Measurements from ENCODE around the gene VEPH1.

VEPH1 gene

DNA sequence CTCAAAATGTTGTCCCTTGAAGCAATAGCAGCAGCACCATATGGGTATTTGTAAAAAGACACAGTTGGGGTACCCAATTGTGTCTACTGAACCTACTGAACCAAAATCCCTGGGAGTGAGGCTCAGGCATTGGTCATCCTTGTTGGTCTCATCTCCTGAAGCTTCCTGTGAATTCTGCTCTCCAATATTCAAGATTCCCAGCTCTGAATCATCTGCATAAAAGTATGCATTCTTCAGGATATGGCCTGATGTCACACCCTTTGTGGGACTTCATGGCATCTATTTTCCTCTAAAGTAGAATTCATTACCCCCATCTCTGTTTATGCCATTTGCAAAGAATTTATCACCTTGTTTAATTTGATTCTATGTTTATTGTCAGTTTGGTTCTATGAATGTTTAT lies 79.9 kb downstream of the VEPH1 start:
- no peak for DNase-seq

DNA sequence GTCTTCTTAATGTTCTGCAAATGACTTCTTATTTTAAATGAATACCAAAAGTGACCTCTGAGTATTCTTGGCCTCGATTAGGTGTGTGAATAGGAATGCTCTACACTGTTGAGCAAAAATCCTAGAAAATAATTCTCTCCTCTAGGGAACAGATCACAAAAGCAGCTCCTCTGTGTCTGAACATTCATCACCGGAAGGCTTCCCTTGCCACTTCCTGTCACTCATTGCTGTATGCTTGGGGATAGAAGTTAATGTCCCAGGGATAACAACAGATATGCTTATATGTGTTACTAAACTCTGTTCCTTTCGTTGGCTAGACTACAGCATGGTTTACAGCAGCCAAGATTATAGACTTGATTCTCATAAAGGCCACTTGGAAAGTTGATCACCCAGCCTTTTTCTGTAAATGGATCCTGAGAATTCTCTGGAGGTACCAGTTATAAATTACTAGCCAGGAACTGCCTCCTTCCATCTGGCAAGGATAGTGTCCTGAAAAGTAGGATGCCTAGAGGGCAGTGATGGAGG lies 82.5 kb downstream of the VEPH1 start:
- no peak for DNase-seq

DNA sequence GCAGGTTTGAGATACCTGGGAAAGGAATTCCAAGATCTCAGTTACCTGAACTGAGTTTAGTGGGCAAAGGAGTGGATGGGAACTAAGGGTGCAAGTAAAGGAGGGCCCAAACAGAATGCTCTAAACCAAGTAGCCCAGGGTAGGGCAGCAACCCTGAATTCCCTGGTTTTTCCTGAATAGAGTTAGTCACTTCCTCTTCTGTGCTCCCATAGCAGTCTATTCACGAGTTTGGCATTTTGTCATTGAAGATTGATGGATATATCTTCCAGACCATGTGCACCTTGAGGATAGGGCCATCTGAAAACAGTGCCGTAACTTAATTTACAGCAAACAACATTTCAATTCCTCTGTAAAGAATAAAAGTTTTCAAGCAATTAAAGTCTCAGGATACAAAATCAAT lies 85.1 kb downstream of the VEPH1 start:
- no peak for DNase-seq

DNA sequence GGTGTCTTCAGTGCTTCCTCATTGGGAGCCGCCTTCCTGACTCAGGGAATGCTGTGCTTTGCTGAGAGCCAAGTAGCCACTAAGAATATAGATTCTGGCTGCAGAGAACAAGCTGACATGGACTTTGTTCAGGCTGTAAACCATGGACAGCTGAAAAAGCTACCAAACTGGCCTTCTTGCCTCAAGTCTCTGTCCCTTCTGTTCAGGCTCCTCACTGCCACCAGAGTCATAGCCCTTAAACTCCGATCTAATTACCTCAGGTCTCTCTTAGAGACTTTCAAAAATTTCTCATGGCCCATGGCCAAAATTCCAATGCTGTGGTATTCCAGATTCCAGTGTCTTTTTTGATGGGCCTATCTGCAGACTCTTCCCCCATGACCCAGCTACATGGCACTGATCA lies 86.0 kb downstream of the VEPH1 start:
- DNase-seq = no peak

DNA sequence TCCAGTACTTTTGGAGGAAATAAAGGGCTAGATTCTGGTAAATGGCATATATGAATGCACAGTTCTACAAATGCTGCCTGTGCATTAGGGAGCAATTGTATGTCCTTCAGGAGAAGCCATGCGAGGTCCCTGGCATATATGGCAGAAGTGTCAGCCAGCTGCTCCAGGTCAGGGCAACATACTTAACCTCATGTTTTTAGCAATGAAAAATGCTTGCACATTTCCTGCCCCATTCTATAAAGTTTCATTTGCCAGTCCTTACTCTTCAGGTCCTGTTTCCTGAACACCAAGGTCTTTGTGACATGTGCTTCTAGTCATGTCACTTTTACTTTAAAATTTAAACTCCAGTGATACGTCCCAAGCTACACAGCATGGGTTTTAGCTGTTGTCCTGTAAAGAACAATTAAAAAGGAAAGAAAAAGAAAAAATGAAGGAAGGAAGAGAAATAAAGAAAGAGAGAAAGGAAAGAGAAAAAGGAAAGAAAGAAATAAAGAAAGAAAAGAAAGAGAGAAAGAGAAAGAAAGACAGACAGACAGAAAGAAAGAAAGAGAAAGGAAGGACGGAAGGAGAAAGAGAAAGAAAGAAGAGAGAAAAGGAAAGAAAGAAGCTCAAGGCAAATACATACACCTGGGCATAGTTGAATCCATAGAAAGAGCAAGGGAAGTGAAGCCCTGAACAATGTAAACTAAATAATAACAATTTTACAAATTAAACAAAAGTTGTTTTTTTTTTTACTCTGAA lies 86.7 kb downstream of the VEPH1 start:
- DNase-seq = no peak

DNA sequence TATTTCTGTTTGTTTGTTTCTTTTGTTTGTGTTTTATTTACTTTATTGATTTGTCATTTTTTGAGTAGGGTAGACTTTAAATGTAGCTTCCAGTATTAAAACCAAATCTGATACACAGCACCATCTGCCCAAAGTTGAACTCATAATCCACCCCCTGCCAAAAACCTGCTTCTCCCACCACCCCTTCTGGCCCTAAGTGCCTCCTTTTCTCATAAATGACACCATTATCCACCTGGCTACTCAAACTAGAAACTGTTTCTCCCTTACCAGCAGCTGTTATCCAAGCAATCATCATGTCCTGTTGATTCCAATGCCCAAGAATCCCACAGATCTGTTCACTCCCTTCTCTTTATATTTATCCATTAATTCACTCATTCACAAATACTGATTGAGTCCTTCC lies 88.4 kb downstream of the VEPH1 start:
- DNase-seq = no peak

DNA sequence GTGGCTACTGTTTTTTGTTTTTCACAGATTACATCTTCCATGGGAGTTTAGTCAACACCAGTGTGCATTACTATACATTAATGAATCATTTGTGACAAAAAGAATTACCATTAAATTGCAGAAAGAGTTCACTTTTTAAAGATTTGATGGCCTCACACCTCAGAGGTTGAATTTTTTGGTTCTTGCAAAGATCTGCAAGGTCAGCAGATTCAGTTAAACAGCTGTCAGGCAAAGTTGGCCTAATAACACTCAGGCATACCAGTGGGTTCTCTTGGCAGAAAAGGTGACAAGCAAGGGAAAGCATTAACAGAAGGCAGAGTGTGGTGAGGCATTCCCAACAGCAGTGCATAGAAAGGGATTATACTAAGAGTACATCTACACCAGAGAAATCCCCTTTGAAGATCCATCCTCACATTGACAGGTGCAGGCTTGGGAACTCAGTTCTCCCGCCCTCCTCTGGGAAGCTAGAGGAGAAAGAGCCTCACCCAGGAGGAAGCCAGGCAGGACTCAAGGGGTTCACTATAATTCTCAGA lies 90.8 kb downstream of the VEPH1 start:
- DNase-seq = no peak

DNA sequence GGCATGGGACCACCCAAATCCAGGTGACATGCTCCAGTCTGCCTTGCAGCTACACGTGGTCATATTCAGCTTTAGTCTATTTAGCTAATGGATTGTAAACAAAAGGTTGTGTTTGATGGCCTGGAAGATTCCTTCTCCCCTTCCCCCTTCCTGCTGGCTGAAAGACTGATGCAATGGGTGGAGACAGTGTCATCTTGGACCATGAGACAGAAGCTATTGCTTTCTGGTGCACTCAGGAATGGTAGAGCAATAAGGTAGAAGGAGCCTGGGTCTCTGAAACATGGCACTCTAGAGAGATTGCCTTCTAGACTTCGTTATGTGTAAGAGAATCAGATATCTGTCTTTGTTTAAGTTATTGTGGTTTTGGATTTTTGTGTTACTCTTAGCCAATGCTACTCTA lies 92.3 kb downstream of the VEPH1 start:
- DNase-seq = no peak

DNA sequence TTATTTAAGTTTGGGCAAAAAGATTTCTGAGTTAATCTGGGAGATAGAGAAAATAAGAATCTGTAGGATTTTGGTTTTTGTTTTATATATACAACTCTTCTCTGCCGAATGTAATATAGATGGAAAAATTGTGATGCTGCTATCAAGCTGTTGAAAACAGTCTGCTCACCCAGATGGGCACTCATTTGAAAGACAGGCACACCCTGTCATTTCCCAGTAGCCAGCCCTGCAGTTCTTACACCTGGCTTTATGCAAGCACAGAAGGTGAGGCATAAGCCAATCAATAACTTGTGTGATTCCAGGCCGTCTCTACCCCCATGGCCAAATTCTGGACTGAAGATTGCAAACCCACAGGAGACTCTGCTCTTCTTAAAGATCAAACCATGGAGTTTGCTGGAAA lies 93.7 kb downstream of the VEPH1 start:
- DNase-seq = no peak

DNA sequence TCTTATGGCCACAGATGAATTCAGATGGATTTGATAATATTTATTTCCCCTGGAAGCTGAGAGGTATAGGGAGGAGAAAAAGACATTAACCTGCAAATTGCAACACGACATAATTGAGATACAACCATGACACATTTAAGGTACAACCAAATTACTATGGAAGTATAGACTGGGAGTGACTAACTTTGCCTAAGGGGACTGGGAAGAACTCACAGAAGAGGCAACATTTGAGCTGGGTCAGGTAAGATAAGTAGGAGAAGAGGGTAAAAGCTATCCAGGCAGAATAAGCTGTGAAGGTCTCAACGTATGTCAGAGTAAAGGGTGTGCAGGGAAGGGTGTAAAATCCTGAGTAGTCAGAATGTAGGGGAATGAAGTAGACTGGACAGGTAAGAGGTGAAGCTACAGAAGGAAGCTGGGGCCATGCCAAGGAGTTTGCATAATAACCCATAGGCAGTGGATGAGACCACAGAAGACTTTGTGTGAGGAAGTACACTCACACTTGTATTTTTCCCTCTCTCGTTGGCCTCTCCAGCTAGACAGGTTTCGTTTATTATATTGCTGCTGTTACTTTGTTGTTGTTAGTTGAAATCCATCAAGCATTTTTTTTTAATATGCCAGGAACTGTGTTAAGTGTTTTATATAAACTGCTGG lies 94.6 kb downstream of the VEPH1 start:
- no peak for DNase-seq

DNA sequence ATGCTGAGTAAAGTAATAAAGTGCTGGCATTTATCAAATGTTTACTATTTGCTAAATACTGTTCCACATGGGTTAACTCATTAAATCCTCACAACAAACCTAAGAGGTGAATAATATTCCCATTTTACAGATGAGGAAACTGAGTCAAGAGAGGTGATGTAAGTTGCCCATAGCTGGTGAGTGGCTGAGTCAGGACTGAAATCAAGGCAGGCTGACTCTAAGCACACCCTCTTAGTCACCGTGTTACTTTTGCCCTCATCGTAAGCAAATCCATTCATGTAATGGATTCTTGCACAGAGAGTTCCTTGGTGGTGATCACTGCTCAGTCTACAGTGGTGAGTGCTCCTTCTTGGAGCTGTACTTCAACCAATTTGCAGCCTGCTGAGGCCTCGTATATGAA lies 95.4 kb downstream of the VEPH1 start:
- DNase-seq = no peak

DNA sequence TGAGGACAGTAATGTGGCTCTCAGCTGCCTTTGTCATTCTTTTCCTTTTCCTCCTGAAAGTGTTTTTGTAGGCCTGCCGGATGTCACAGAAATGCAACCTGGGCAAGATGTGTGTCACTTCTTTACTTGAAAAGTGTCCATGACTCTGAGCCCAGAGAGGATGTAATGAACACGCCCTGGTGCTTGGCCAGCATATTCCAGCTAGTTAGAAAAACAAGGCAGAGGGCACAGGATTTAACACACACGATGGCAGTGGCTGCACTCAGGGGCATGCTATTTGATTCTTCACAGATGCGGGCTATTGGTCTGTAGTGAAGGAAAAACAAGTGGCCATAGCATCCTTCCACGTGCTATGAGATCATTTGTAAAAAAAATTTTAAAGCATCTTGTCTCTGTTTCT lies 96.8 kb downstream of the VEPH1 start:
- DNase-seq = no peak

DNA sequence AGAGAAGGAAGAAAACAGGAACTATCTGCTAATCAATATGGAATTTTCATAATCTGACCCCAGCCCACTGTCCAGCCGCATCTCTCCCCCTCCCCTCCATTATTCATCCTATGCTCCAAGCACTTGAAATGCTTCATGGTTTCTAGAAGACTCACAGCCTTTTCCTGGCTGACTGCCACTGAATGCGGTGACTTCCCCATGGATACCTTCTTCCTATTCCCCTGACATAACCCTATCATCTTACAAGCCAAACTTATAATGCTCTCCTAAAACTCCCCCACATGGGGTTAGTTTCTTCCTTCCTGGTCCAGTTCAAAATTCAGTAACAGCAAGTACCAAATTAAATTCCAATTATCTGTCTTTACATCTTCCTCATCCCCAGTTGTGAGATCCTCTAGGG lies 97.8 kb downstream of the VEPH1 start:
- no peak for DNase-seq

DNA sequence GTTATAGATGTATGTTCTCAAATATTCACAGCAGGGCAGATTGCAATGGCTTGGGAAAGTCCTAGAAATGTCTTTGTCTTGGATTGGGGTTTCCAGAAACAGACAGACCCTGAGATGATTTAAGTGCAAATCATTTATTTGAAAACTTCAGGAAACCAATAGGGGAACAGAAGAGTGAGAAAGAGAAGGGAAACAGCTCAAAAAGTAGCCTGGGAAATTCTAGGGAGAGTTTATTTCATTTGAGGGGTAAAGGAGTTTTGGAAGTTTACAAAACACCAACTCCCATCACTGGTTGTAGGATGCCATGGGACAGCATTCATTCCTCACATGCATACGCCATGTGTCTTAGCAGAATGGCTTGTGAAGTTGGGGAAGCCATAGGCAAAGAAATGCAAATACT lies 98.8 kb downstream of the VEPH1 start:
- no peak for DNase-seq

DNA sequence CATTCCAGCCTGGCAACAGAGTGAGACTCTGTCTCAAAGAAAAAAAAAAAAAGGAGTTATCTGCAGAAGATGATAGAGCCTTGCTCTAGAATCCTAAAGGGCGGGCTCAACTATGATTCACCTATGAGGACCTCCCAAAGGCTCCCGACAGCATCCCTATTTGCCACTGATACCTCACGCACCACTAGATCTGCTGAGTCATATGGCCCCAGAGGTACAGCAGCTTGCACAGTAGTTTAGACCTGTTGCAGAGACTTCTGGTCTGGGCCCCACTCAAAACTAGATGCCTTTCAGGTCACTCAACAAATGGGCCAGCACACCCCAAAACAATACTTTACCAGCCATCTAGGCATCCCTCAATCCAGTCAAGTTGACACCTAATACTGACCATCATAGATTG lies 104.6 kb downstream of the VEPH1 start:
- no peak for DNase-seq

DNA sequence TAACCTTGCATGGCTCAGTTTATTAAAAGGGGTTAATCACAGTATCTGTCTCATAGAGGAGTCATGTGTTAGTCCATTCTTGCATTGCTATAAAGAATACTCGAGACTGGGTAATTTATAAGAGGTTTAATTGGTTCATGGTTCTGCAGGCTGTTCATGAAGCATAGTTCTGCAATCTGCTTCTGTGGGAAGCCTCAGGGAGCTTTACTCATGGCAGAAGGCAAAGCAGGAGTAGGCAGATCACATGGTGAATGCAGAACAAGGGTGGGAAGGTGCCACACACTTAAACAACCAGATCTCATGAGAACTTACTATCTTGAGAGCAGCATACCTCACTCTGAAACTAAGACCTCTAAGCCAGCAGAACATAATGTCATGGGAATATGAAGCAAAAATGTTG lies 108.8 kb downstream of the VEPH1 start:
- DNase-seq = no peak

DNA sequence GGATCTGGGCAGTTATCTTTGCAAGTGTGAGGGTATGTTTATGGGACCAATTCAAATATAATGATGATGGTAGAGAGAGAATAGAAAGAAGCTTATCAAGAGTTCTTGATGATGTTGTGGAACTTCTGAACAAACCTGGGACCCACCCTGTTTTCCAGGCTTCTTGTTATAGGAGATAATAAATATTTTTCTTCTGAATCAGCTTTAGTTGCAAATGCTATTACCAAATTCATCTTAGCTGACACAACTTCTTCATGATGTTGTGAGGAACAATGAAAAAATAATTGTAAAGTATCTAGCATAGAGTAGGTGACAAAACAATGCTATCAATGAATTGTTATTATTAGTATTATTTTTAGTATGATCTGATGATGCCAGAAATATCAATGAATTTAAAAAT lies 110.1 kb downstream of the VEPH1 start:
- DNase-seq = no peak

DNA sequence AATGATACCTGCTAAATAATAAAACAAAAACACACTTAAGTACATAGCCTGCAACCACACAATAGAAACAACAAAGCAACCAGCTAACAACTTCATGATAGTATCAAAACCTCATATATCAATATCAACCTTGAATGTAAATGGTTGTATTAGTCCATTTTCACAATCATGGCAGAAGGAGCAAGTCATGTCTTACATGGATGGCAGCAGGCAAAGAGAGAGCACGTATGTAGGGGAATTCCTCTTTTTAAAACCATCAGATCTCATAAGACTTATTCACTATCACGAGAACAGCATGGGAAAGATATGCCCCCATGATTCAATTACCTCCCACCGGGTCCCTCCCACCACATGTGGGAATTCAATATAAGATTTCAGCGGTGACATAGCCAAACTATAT lies 111.1 kb downstream of the VEPH1 start:
- no peak for DNase-seq

DNA sequence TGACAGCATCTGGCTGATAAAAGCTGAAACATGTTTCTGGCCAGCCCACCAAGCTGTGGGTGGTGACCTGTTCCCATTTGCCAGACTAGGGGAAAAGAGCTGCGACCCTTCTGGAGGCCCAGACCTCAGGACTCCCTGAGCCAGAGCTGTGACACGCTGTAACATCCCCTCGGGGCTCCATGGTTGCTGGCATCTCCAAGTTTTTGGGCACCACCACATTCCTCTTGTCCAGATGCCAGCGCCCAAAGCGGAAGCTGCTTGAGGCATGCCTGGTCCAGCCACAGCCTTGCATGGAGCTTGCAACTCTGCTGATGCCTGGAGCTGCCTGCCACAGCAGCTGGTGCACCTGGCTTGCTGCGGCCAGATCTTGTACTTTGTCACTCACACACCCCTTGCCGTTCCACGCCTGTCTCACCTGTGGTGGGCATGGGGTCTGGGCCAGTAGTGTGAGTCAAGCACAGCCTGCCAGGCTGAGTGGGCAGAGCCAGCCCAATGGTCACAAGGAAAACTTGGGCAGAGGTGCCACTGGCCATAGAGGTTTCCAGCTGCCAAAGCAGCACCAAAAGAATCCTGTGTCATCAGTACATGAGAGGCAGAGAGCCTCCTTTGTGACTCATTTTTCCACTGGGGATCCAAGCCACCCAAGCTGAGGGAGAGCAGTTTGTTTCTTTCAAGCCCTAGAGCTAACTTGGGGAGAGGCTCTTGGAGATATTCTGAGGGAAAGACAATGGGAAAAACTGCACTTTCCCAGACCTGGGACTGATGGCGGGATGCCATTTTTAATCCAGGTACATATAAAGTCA lies 112.3 kb downstream of the VEPH1 start:
- DNase-seq = no peak

DNA sequence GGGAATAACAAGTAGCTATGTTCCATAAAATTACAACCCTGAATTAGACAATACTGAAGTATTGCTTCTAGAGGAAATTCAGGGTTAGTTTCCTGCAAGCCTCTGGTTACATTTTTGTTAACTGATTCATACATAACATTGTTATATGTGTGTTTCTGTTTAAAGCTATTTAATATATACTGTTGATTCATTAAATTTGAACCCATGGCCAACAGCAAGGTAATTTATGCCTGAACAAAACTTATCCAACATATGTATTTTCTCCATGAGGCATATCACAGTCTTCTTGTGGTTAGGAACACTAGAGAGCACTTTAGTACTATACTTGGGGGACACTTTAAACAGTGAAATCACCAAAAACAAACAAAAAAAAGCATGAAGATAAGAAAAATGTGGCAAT lies 114.2 kb downstream of the VEPH1 start:
- DNase-seq = no peak

DNA sequence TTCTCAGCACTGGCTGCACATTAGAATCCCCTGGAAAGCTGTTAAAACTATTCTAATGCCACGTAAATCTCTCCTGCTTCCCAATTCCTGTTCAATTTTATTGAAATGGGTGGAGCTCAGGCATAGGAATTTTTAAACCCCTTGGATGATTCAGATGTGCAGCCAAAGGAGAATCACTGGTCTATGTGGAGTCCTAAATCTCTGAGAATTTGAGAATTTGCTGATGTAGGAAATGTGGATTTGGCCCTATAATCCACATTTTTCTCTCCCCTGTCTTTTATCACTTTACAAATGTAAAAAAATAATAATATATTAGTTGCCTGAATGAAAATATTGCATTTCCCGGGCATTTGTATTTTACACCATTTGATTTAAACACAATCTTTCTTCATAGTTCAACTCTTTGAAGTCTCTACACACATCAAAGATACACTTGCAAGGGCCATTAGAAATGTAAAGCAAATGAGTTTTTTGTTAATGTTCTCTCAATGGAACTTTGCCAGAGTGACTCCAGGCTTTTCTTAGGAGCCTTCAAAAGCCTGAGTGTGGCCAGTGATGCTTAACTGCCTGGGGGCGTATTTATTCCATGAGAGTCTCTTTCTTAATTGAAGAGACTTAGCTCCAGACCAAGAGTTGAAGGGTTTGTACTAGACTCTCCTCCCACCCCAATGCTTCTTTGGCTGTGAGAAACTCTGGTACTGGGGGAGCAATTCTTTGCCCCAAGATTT lies 115.3 kb downstream of the VEPH1 start:
- DNase-seq = no peak

DNA sequence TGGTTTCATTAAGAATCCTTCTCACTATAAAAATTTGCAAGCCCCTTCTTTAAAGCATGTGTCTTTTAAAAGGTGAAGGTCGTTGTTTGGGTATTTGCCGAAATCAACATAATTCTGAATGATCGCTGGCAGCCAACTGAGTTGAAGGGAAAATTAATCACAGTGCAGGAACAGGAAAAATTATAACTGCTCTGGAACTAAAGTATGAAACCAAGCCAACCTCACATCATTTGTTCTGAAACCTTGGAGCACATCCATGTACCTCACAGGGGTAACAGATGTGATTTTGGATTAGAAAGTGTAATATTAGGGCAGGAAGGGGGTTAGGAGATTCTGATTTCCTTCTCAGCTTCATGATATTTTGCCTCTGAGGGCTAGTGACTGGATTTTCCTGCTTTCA lies 118.7 kb downstream of the VEPH1 start:
- DNase-seq = no peak

DNA sequence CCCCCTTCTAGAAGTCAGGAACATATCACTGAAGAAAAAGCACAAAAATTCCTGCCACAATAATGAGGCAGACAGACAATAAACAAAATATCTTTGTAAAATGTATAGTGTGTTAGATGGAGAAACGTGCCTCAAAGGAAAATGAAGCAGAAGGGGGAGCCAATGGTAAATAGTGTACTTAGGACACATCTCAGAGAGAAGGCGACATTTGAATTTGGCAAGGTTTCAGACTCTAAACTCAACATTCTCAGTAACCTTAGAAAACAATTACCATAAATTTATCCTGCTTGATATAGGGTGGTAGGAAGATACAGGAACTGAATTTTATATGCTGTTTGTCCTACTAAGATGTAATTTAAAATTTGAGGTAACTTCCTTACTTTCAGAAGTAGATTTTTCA lies 119.2 kb downstream of the VEPH1 start:
- no peak for DNase-seq

Data from central memory CD4-positive, alpha-beta T cell (primary cell).